COLO668 (cell line): Measurements from ENCODE around the gene DYNLRB2.

Source experiments
- DNase-seq: peaks from one replicate; lab custom pipeline; 2025; ENCODE audit not compliant: unreplicated experiment; lab: John Stamatoyannopoulos, UW

DYNLRB2 gene

DNA sequence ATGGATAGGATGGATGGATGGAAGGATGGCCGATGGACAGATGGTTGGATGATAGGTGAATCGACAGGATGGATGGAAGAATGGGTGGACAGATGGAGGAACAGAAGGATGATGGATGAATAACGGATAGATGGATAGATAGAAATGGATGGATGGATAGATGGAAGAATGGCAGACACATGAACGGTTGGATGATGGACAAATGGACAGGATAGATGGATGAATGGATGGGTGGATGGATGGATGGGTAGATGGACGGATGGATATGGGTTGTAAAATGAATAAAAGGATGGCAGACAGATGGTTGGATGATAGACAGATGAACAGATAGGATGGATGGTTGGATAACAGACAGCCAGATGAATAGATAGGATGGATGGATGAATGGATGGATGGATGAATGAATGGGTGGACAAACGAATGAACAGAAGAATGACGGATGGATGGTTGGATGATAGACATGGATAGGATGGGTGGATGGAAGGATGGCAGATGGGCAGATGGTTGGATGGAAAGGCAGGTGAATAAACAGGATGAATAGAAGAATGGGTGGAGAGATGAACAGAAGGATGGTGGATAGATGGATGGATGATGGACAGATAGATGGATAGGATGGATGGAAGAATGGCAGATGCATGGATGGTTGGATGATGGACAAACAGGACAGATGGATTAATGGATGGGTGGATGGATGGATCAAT lies 55.9 kb downstream of the DYNLRB2 start:
- no peak for DNase-seq

GRCh38 chr16:80599466-80599865 lies 58.7 kb downstream of the DYNLRB2 start:
- DNase-seq = no peak
